HepG2 (cell line): ENCODE measurements around the gene KRT2. TPM values are rescaled to one million over a fixed set of nuclear protein-coding genes. Genes with fewer than 3 reads are reported as not detected.

Source experiments
- ATAC-seq: fragments of 200-7000 bp; cut with Tn5 transposase; 3 replicates; pipeline ENCODE4 v1.9.1; 2020; ENCODE audit warnings: mild to moderate bottlenecking, moderate library complexity
- BruUV-seq: library from RNA; stranded (reverse); fragments of 400-500 nt; replicated peaks from 2 replicates; lab custom pipeline; 2021; lab: Mats Ljungman, UMichigan
- CTCF ChIA-PET: fragments of 300-600 bp; formaldehyde crosslinking; extraction: SDS; loops from one replicate; lab custom pipeline; 2021; ENCODE audit warnings: low total read pairs, inconsistent platforms, low intra/inter-chr PET ratio; lab: Yijun Ruan, JAX
- POLR2A ChIA-PET: fragments of 350-600 bp; sonication (Branson Sonifier 250); formaldehyde crosslinking; loops from one replicate; lab custom pipeline; 2020; ENCODE audit warnings: antibody characterized with exemption, inconsistent platforms; lab: Yijun Ruan, JAX
- DNase-seq: peaks from one replicate; pipeline ENCODE4 v3.0.0-alpha.2; 2015; ENCODE audit warnings: low spot score
- FAIRE-seq: peaks from 3 replicates; lab custom pipeline; 2011; peaks lifted over from hg19 to GRCh38; lab: Jason Lieb, UNC
- H2AFZ ChIP-seq: one replicate; pipeline ENCODE4 v1.6.1; 2011; ENCODE audit warnings: low read length, inconsistent platforms
- H3K27ac ChIP-seq: fragments of 300-600 bp; 3 replicates; pipeline ENCODE4 v1.8.0; 2011; ENCODE audit warnings: mixed run types, mild to moderate bottlenecking, mixed read lengths, low read length, inconsistent platforms; ENCODE audit not compliant: insufficient read depth; ENCODE audit errors: extremely low read length
- H3K27me3 ChIP-seq, 2 experiments: fragments of 200-600 bp in 1 of 2; 2 replicates in 1 of 2; 3 replicates in 1 of 2; pipeline versions ENCODE4 v1.6.0 to v1.8.0; 2011; ENCODE audit warnings: low read length in 2 of 2, mild to moderate bottlenecking in 2 of 2, moderate library complexity in 2 of 2, inconsistent platforms in 1 of 2; ENCODE audit not compliant: insufficient read depth in 2 of 2, control insufficient read depth in 1 of 2
- H3K36me3 ChIP-seq, 2 experiments: fragments of 200-600 bp in 1 of 2; replicated peaks in 1 of 2; 2 replicates in 1 of 2; 3 replicates in 1 of 2; pipeline versions ENCODE4 v1.5.1 to v1.8.0; 2011; ENCODE audit warnings: low read length in 2 of 2, inconsistent platforms in 1 of 2; ENCODE audit not compliant: insufficient read depth in 2 of 2, control insufficient read depth in 1 of 2
- H3K4me1 ChIP-seq: 2 replicates; pipeline ENCODE4 v1.5.1; 2012; ENCODE audit warnings: low read length, inconsistent platforms; ENCODE audit not compliant: insufficient read depth
- H3K4me2 ChIP-seq: 2 replicates; pipeline ENCODE4 v1.6.0; 2011; ENCODE audit warnings: low read depth, low read length, inconsistent platforms
- H3K4me3 ChIP-seq, 3 experiments: fragments of 200-600 bp in 1 of 3; sonication (generic), shearing (Covaris generic) in 1 of 3; replicated peaks in 1 of 3; 2 replicates each; pipeline ENCODE4 v1.5.1; 2011 to 2016; ENCODE audit warnings: low read length in 3 of 3, inconsistent platforms in 2 of 3, low read depth in 2 of 3, mild to moderate bottlenecking in 2 of 3, control low read depth in 1 of 3, mixed read lengths in 1 of 3; ENCODE audit not compliant: insufficient read depth in 1 of 3
- H3K79me2 ChIP-seq: one replicate; pipeline ENCODE4 v1.6.1; 2011; ENCODE audit warnings: low read length, inconsistent platforms; ENCODE audit not compliant: insufficient read depth
- H3K9ac ChIP-seq: 2 replicates; pipeline ENCODE4 v1.6.0; 2011; ENCODE audit warnings: mild to moderate bottlenecking, low read depth, low read length, inconsistent platforms; ENCODE audit not compliant: insufficient read depth
- H3K9me3 ChIP-seq: 2 replicates; pipeline ENCODE4 v1.5.1; 2012; ENCODE audit warnings: mild to moderate bottlenecking, low read length
- H4K20me1 ChIP-seq: 2 replicates; pipeline ENCODE4 v1.6.0; 2011; ENCODE audit warnings: inconsistent platforms, mild to moderate bottlenecking, low read length, moderate library complexity; ENCODE audit not compliant: insufficient read depth
- ATF7-NPFF ChIP-seq: sonication (generic); formaldehyde crosslinking; IDR thresholded peaks from 2 replicates; pipeline ENCODE4 v1.8.1; 2023; ENCODE audit warnings: mild to moderate bottlenecking, low read depth, missing genetic modification reagents, moderate library complexity
- ETS1 ChIP-seq: sonication (generic); formaldehyde crosslinking; IDR thresholded peaks from 2 replicates; pipeline ENCODE4 v1.4.0; 2020; ENCODE audit warnings: missing genetic modification reagents
- MYPOP ChIP-seq: sonication (generic); formaldehyde crosslinking; IDR thresholded peaks from 2 replicates; pipeline ENCODE4 v1.8.1; 2023; ENCODE audit warnings: mild to moderate bottlenecking, moderate library complexity, missing genetic modification reagents
- TFDP1 ChIP-seq: IDR thresholded peaks from 2 replicates; pipeline ENCODE4 v1.6.1; 2016; ENCODE audit warnings: missing compliant biosample characterization, missing genetic modification reagents, borderline replicate concordance
- ZNF781 ChIP-seq: sonication (generic); formaldehyde crosslinking; IDR thresholded peaks from 2 replicates; pipeline ENCODE4 v1.5.1; 2020; ENCODE audit warnings: borderline replicate concordance, mild to moderate bottlenecking, missing genetic modification reagents; ENCODE audit errors: not compliant biosample characterization
- WGBS: methylation state at CpG from one replicate; pipeline ENCODE4 v1.1.6; 2017; ENCODE audit warnings: low lambda C conversion rate; 5-methylcytosine and 5-hydroxymethylcytosine counted together
- in situ Hi-C: cut with HindIII; loops from 2 replicates; pipeline ENCODE4 v1.10.0; 2017; ENCODE audit warnings: low pct_unique_long_range_greater_than_20kb; ENCODE audit not compliant: extremely low pct_ligation_motif_present
- intact Hi-C: fragments of 100-400 bp; cut with micrococcal nuclease; formaldehyde crosslinking; loops from one replicate; pipeline ENCODE4 v1.10.0; 2022; ENCODE audit not compliant: unreplicated experiment
- polyA plus RNA-seq, 8 experiments: library from polyadenylated mRNA; depleted of rRNA in 3 of 8; stranded (reverse) in 7 of 8; unstranded in 1 of 8; fragments of >200 nt; fragmentation: Illumina TruSeq in 4 of 8; extraction: Trizol in 4 of 8; gene quantifications; 2 replicates each; pipeline versions ENCODE4 v1.2.1 to v1.2.3, GENCODE V29; 2011 to 2016; ENCODE audit warnings: low read depth in 4 of 8, missing spikeins in 1 of 8, mixed read lengths in 1 of 8; ENCODE audit not compliant: insufficient read depth in 1 of 8
- total RNA-seq, 5 experiments: library from RNA; depleted of rRNA; stranded (reverse); fragments of >200 nt; fragmentation: Illumina TruSeq; extraction: Trizol; gene quantifications; 2 replicates each; pipeline ENCODE4 v1.2.3, GENCODE V29; 2016; ENCODE audit warnings: low read depth in 1 of 5

Gene KRT2
- total and polyA plus RNA-seq, 2 of the 13 experiments (the other 11 are each of a cell fraction or from before 2014, with no cell fraction given), result not detected

GRCh38 chr12:52651726-52652261 lies at the start of gene KRT2 (continued):
- no peak for TF ChIP-seq ATF7-NPFF (CRISPR knock-in tag)

- Histone ChIP-seq H3K36me3 (no peaks in the 10 kb centered on the region), H3K27ac (no peak overlapping the region), H4K20me1 (no peaks in the 10 kb centered on the region), H3K4me2 (no peak overlapping the region), H3K9ac (no peak overlapping the region), H3K4me3 (no peak overlapping the region), H3K4me1 (no peaks in the 10 kb centered on the region), H3K9me3 (no peaks in the 10 kb centered on the region), H3K27me3 (peaks cover 4 to 18% of the 10 kb centered on the region in 2 experiments; a peak in 4 of 5 replicates), H2AFZ (no peak overlapping the region), H3K79me2 (no peaks in the 10 kb centered on the region)
- POLR2A ChIA-PET, result no interaction called here
- in situ Hi-C loops (no loop called here), intact Hi-C loops (no loop called here)
- DNase-seq (no peak), ATAC-seq (no peak), FAIRE-seq (no peak)
- 47% methylated on average over 12 of the region's 12 CpGs for WGBS
- no TSS peak for BruUV-seq
- CTCF ChIA-PET, result no interaction called here
- TF ChIP-seq ETS1 (CRISPR knock-in tag) (no peak), ZNF781 (CRISPR knock-in tag) (no peak), MYPOP (CRISPR knock-in tag) (no peak), TFDP1 (no peak)
Measured at GRCh38 chr12:52701281-52701680, 49.3 kb upstream of the KRT2 start.
